NT2/D1 (cell line): ENCODE measurements around the gene FIS1.

Experiments
- SUZ12 ChIP-seq: IDR thresholded peaks from 2 replicates; pipeline ENCODE4 v1.6.1; 2011; ENCODE audit not compliant: insufficient read length, insufficient read depth; ENCODE audit errors: extremely low read depth
- YY1 ChIP-seq: IDR thresholded peaks from 2 replicates; pipeline ENCODE4 v1.6.1; 2011; ENCODE audit not compliant: insufficient read length, insufficient read depth
- ZNF274 ChIP-seq: IDR thresholded peaks from 2 replicates; pipeline ENCODE4 v1.6.1; 2011; ENCODE audit warnings: mild to moderate bottlenecking, low read depth, low read length

DNA sequence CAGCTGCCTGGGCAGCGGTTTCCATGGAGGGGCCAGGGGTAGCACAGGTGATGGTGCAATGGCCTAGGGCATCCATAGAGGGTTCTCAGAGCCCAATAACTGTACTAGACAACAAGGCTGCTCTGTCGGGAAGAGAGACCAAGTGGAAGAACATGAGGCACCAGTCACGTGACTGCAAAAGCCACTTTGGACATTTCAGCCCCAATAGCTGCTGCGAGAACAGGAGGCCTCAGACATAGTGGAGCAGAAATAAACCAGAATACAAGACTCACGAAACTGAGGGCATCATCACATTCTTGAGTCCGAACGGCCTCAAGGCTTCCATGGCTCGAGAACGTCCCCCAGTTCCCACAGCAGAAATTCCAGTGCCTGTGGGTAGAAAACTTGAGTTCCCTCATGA is 32.3 kb upstream of the FIS1 start:
- TF ChIP-seq YY1 (no peak), ZNF274 (no peak), SUZ12 (no peak)
